Measurements from ENCODE around the gene SLC16A11. TPM values are rescaled to one million over a fixed set of nuclear protein-coding genes. Genes with fewer than 3 reads are reported as not detected.

SLC16A11 gene
- polyA plus RNA-seq, 2 of the 4 experiments (the other 2 are of a cell fraction) = not detected

DNA sequence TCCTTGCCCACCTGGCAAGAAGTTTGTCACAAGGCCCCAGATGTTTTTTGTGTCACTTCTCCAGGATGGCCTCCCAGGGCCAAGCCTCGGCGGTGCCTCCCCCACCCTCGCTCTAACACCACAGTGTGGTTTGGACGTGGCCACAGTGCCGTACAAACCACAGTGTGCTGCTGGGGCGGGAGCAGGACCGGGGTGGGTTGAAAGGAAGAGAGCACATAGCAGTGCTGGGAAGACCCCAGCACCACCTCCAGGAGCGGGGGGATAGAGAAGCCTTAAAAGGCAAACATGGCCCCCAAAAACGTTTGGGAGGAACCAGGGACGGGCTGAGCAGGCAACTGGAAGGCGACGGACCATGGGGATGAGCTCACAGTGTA lies 26.1 kb downstream of the SLC16A11 start:
- ChIA-PET CTCF (interaction anchor here (0.6 to 11.4 kb wide), 3 partner anchors 175 to 545 kb away, joined by 3 to 77 read pairs (median 6); no protein-coding TSS in a partner anchor), POLR2A (no interaction called here)
- FAIRE-seq = no peak
- H3K4me1 ChIP-seq = peaks cover 31% of the 10 kb centered on the region
- 87% methylated on average over 12 of the region's 12 CpGs for WGBS (ENCODE audit: missing lambda C conversion rate)
- no peak overlapping the region for H3K27ac ChIP-seq
- no peak overlapping the region for H3K4me2 ChIP-seq
- no peak for DNase-seq (ENCODE audit: low read depth in 1 of 2, low spot score in 1 of 2)
- no peaks in the 10 kb centered on the region for H3K9me3 ChIP-seq
- no peak overlapping the region for H3K4me3 ChIP-seq
- no peak for ATAC-seq
- TF ChIP-seq KDM5A (IDR thresholded peaks at IDR 0.05) (no peak), MAZ (IDR thresholded peaks at IDR 0.05; ENCODE audit: borderline replicate concordance, low read depth, low read length) (no peak), ZSCAN20 (CRISPR knock-in tag; IDR thresholded peaks at IDR 0.05) (no peak), JUNB (IDR thresholded peaks at IDR 0.05) (no peak), ELK1 (IDR thresholded peaks at IDR 0.05; ENCODE audit: low read depth, low read length) (no peak), MAFK (IDR thresholded peaks at IDR 0.05; ENCODE audit: partially characterized antibody) (no peak), HOXB13 (CRISPR knock-in tag; IDR thresholded peaks at IDR 0.05; ENCODE audit: low read depth) (no peak), HOXA7 (CRISPR knock-in tag; IDR thresholded peaks at IDR 0.05) (no peak), BHLHE40 (IDR thresholded peaks at IDR 0.05; ENCODE audit: low read depth, low read length) (no peak), ESRRA (IDR thresholded peaks at IDR 0.05; ENCODE audit: borderline replicate concordance, low read length) (no peak), TP53 (CRISPR knock-in tag; IDR thresholded peaks at IDR 0.05) (no peak), POLR2AphosphoS2 (conservative IDR thresholded peaks at IDR 0.05; ENCODE audit: low read length) (no peak), HDAC2 (IDR thresholded peaks at IDR 0.05) (no peak), FOSB (CRISPR knock-in tag; IDR thresholded peaks at IDR 0.05) (no peak), CHD2 (IDR thresholded peaks at IDR 0.05; ENCODE audit: low read length, partially characterized antibody) (no peak), CEBPB (IDR thresholded peaks at IDR 0.05) (no peak)
- TF ChIP-seq, protein P1, sequence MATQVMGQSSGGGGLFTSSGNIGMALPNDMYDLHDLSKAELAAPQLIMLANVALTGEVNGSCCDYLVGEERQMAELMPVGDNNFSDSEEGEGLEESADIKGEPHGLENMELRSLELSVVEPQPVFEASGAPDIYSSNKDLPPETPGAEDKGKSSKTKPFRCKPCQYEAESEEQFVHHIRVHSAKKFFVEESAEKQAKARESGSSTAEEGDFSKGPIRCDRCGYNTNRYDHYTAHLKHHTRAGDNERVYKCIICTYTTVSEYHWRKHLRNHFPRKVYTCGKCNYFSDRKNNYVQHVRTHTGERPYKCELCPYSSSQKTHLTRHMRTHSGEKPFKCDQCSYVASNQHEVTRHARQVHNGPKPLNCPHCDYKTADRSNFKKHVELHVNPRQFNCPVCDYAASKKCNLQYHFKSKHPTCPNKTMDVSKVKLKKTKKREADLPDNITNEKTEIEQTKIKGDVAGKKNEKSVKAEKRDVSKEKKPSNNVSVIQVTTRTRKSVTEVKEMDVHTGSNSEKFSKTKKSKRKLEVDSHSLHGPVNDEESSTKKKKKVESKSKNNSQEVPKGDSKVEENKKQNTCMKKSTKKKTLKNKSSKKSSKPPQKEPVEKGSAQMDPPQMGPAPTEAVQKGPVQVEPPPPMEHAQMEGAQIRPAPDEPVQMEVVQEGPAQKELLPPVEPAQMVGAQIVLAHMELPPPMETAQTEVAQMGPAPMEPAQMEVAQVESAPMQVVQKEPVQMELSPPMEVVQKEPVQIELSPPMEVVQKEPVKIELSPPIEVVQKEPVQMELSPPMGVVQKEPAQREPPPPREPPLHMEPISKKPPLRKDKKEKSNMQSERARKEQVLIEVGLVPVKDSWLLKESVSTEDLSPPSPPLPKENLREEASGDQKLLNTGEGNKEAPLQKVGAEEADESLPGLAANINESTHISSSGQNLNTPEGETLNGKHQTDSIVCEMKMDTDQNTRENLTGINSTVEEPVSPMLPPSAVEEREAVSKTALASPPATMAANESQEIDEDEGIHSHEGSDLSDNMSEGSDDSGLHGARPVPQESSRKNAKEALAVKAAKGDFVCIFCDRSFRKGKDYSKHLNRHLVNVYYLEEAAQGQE (IDR thresholded peaks at IDR 0.05) = no peak
- TF ChIP-seq, protein P2, sequence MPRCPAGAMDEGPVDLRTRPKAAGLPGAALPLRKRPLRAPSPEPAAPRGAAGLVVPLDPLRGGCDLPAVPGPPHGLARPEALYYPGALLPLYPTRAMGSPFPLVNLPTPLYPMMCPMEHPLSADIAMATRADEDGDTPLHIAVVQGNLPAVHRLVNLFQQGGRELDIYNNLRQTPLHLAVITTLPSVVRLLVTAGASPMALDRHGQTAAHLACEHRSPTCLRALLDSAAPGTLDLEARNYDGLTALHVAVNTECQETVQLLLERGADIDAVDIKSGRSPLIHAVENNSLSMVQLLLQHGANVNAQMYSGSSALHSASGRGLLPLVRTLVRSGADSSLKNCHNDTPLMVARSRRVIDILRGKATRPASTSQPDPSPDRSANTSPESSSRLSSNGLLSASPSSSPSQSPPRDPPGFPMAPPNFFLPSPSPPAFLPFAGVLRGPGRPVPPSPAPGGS (IDR thresholded peaks at IDR 0.05) = no peak

GRCh38 chr17:7016886-7017826 lies 26.7 kb downstream of the SLC16A11 start:
- POLR2A ChIA-PET = interaction anchor here (1.3 kb wide), 1 partner anchor 19 kb away, joined by 3 read pairs; the partner anchor contains the start of gene SLC16A13
- H3K4me3 ChIP-seq = no peak overlapping the region

More at GRCh38 chr17:7016886-7017826, 26.7 kb downstream of the SLC16A11 start:
- DNase-seq (ENCODE audit: low read depth in 1 of 2, low spot score in 1 of 2) (no peak), FAIRE-seq (no peak), ATAC-seq (no peak)
- WGBS (ENCODE audit: missing lambda C conversion rate) = 90% methylated on average over 20 of the region's 20 CpGs
- CTCF ChIA-PET = interaction anchor here (0.6 to 11.4 kb wide), 11 partner anchors 8 to 544 kb away, joined by 3 to 77 read pairs (median 5); no protein-coding TSS in a partner anchor
- Histone ChIP-seq H3K4me1 (peaks cover 31% of the 10 kb centered on the region), H3K27ac (no peak overlapping the region), H3K9me3 (no peaks in the 10 kb centered on the region), H3K4me2 (no peak overlapping the region)
- TF ChIP-seq FOSB (CRISPR knock-in tag; IDR thresholded peaks at IDR 0.05) (no peak), GATA3 (IDR thresholded peaks at IDR 0.05; ENCODE audit: borderline replicate concordance) (no peak), BHLHE40 (IDR thresholded peaks at IDR 0.05; ENCODE audit: low read depth, low read length) (no peak), HOXA7 (CRISPR knock-in tag; IDR thresholded peaks at IDR 0.05) (no peak), NFE2L2 (conservative IDR thresholded peaks at IDR 0.05; ENCODE audit: low read length) (no peak), E2F6 (IDR thresholded peaks at IDR 0.05; ENCODE audit: borderline replicate concordance, low read depth) (no peak), HOXB13 (CRISPR knock-in tag; IDR thresholded peaks at IDR 0.05; ENCODE audit: low read depth) (no peak), JUN (IDR thresholded peaks at IDR 0.05) (no peak), EHMT2 (IDR thresholded peaks at IDR 0.05; ENCODE audit: low read depth) (no peak), MAZ (IDR thresholded peaks at IDR 0.05; ENCODE audit: borderline replicate concordance, low read depth, low read length) (no peak), ZNF302 (CRISPR knock-in tag; IDR thresholded peaks at IDR 0.05) (no peak), NR3C1 (IDR thresholded peaks at IDR 0.05) (no peak), CTCF (IDR thresholded peaks at IDR 0.05) (no peak), SMC3 (IDR thresholded peaks at IDR 0.05) (no peak), TP53 (CRISPR knock-in tag; IDR thresholded peaks at IDR 0.05) (no peak)
- TF ChIP-seq, protein P3, sequence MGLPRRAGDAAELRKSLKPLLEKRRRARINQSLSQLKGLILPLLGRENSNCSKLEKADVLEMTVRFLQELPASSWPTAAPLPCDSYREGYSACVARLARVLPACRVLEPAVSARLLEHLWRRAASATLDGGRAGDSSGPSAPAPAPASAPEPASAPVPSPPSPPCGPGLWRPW (IDR thresholded peaks at IDR 0.05) = no peak
